Measurements from ENCODE around the gene ANKS1B.

DNA sequence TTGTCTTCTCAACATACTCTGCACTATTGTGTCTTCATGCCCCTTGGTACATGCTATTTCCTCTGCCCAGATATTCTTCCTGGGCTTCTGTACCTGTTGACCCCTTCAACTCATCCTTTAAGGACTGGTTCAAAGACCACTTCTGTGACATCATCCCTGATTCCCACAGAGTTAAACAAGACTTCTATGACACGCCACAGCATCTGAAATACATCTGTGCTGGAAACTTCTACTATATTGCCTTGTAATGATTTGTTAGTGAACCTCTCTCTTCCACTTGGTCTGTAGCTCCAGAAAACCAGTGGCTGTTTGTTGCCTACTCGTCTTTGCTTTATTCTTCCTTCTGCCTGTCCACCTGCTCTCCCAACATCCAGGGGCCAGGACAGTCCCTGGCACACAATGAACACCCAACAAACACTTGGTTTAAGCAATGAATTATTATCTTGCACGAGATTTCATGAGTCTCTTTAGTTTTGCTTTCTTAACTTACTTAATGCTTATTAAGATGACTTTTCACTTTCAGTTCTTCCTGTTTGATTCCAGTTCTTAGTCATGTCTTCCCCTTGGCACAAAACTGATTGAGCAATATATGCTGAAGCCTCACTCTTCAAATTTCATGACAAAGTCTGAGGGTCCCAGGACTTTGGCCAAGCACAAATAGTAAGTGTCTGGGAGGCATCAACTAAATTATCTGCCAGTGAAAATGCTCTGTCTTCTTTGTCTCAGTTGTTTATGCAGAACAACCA is 853.8 kb downstream of the ANKS1B start:
- TF ChIP-seq GATA2 (IDR thresholded peaks at IDR 0.05; ENCODE audit: low read depth, low read length) (no peak), GATA3 (IDR thresholded peaks at IDR 0.05; ENCODE audit: low read depth, low read length) (no peak)

Data from SH-SY5Y (cell line).